Gastroesophageal sphincter (tissue), 4 donors: Measurements from ENCODE around the gene SRRD. TPM values are rescaled to one million over a fixed set of nuclear protein-coding genes. Genes with fewer than 3 reads are reported as not detected.
A peak's percentile ranks its signal among the peaks of the same experiment; 100 is the strongest.

Experiments
- ATAC-seq: fragments of 150-250 bp; one replicate; pipeline ENCODE4 v1.9.1; 2016; ENCODE audit warnings: mild to moderate bottlenecking, moderate library complexity
- H3K27ac ChIP-seq, 4 donors: fragments of 200-600 bp; sonication (generic) in 3 of 4; 1 replicate in 3 of 4; 2 replicates in 1 of 4; pipeline ENCODE4 v1.5.1; 2016 to 2019
- H3K27me3 ChIP-seq: fragments of 200-600 bp; sonication (generic); one replicate; pipeline ENCODE4 v1.5.1; 2019
- H3K36me3 ChIP-seq, 2 donors: fragments of 200-600 bp; sonication (generic); one replicate each; pipeline ENCODE4 v1.5.1; 2019; ENCODE audit warnings: control low read depth in 1 of 2
- H3K4me1 ChIP-seq, 3 donors: fragments of 200-600 bp; sonication (generic); 1 replicate in 2 of 3; 2 replicates in 1 of 3; pipeline ENCODE4 v1.5.1; 2016 to 2019; ENCODE audit warnings: control low read depth in 2 of 3
- H3K4me3 ChIP-seq, 2 donors: fragments of 200-600 bp; sonication (generic); one replicate each; pipeline ENCODE4 v1.5.1; 2019; ENCODE audit warnings: mild to moderate bottlenecking in 1 of 2, moderate library complexity in 1 of 2
- H3K9me3 ChIP-seq, 3 donors: fragments of 200-600 bp; sonication (generic); one replicate each; pipeline ENCODE4 v1.5.1; 2017 to 2019; ENCODE audit warnings: control low read depth in 2 of 3
- CTCF ChIP-seq, 4 experiments: fragments of 200-600 bp in 2 of 4; fragments of 450-650 bp in 2 of 4; sonication (generic) in 1 of 4; IDR thresholded peaks; one replicate each; pipeline ENCODE4 v1.5.1; 2017 to 2019; ENCODE audit warnings: antibody characterized with exemption in 4 of 4, mild to moderate bottlenecking in 2 of 4, moderate library complexity in 2 of 4
- EP300 ChIP-seq: sonication (generic); formaldehyde crosslinking; IDR thresholded peaks from one replicate; pipeline ENCODE4 v1.6.1; 2017; ENCODE audit warnings: antibody characterized with exemption, mild to moderate bottlenecking
- POLR2A ChIP-seq, 2 donors: fragments of 450-650 bp; IDR thresholded peaks; one replicate each; pipeline ENCODE4 v1.6.1; 2017; ENCODE audit warnings: antibody characterized with exemption in 2 of 2, mild to moderate bottlenecking in 2 of 2, moderate library complexity in 1 of 2
- POLR2AphosphoS5 ChIP-seq: sonication (generic); formaldehyde crosslinking; IDR thresholded peaks from one replicate; pipeline ENCODE4 v1.6.1; 2017; ENCODE audit warnings: antibody characterized with exemption
- WGBS, 2 donors: methylation state at CpG; one replicate each; pipeline ENCODE4 v1.1.5; 2018; ENCODE audit warnings: low coverage in 1 of 2; 5-methylcytosine and 5-hydroxymethylcytosine counted together
- total RNA-seq, 4 donors: library from RNA; depleted of rRNA; stranded (reverse); fragments of >200 nt; gene quantifications; one replicate each; pipeline ENCODE4 v1.1.0, GENCODE V29; 2016

The SRRD gene
- total RNA-seq, 4 donors from 2014 or later = 16.7 to 30.0 (median 23.5) TPM

GRCh38 chr22:26453812-26454500 is 29.7 kb upstream of the SRRD start:
- peaks cover 0 to 82% of the 10 kb centered on the region in 2 donors for H3K36me3 ChIP-seq
- ATAC-seq = no peak
- H3K4me3 ChIP-seq = no peak overlapping the region
- no peak for TF ChIP-seq POLR2A (IDR thresholded peaks at IDR 0.05)
- no peak for TF ChIP-seq POLR2AphosphoS5
- TF ChIP-seq EP300 = no peak
- no peak for TF ChIP-seq CTCF (IDR thresholded peaks at IDR 0.05)
- peaks cover 0 to under 1% (median 0%) of the 10 kb centered on the region in 3 donors for H3K4me1 ChIP-seq
- H3K9me3 ChIP-seq = no peaks in the 10 kb centered on the region
- H3K27ac ChIP-seq = no peak overlapping the region
- 83% methylated on average over 2 of the region's 5 CpGs; no CpG with 5 or more reads in 1 of the 2 donors for WGBS, 2 donors
- no peaks in the 10 kb centered on the region for H3K27me3 ChIP-seq

- peaks cover 0 to 90% of the 10 kb centered on the region in 2 donors for H3K36me3 ChIP-seq
- TF ChIP-seq POLR2AphosphoS5 (no peak), EP300 (no peak), POLR2A (IDR thresholded peaks at IDR 0.05) (no peak), CTCF (IDR thresholded peaks at IDR 0.05) (no peak)
- no peak overlapping the region for H3K4me3 ChIP-seq
- no peaks in the 10 kb centered on the region for H3K9me3 ChIP-seq
- peaks cover 0 to 5% (median 0%) of the 10 kb centered on the region in 3 donors for H3K4me1 ChIP-seq
- ATAC-seq = no peak
- H3K27me3 ChIP-seq = no peaks in the 10 kb centered on the region
- 96 to 100% methylated on average over 3 to 16 of the region's 26 CpGs for WGBS, 2 donors
- H3K27ac ChIP-seq = no peak overlapping the region
Measured at GRCh38 chr22:26457661-26458272, 25.9 kb upstream of the SRRD start.

DNA sequence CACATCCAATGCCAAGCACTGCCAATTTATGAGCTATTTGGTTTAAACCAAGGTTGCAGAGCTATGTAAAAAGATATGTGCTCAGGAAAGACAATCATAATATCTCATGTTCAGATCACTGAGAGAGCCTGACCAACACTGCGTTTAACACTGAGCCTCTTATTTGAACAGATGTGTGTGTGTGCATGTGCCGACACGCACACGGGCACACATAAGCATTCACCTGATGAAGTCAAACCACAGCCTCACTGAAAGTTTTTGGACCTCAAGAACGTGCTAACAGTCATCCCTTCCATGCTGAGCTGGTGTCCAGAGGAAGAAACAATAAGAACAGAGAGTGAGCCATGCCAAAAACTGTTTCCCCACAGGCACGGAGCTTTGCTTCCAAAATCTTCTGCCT is 23.5 kb upstream of the SRRD start:
- Histone ChIP-seq H3K27me3 (no peaks in the 10 kb centered on the region), H3K27ac (no peak overlapping the region), H3K36me3 (peaks cover 0 to 96% of the 10 kb centered on the region in 2 donors), H3K9me3 (no peaks in the 10 kb centered on the region), H3K4me1 (peaks cover 0 to 5% (median 0%) of the 10 kb centered on the region in 3 donors), H3K4me3 (no peak overlapping the region)
- no peak for TF ChIP-seq POLR2AphosphoS5
- no peak for TF ChIP-seq EP300
- TF ChIP-seq POLR2A (IDR thresholded peaks at IDR 0.05) = no peak
- TF ChIP-seq CTCF (IDR thresholded peaks at IDR 0.05) = no peak
- 64 to 83% methylated on average over 6 of the region's 6 CpGs for WGBS, 2 donors
- ATAC-seq = no peak

DNA sequence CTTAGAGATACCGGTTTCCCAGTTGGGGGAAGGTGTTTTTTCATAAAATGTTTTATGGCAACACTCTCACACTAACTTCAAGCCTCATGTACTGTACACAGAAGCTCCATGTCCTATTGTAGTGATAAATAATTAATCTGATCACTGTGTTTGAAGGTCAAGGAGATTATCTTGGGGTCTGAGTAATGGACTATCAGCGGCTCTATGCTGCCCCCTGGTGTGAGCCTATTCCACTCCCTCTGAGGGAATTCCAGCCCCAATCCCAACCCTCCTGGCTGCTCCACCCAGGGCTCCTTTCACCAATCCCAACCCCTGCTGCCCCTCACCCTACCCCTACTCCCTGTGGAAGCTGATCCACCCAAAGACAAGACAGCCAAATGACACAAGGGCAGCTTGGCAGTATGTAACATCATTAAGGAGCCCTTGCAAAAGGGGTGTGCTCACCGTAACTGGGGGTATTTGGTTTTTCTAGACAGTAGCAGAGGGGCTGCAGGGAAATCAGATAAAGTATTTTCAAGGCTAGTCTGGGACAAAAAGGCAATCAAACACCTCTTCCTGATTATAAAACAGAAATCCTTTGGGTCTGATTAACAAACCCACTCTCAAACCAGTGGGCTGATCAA is 22.4 kb upstream of the SRRD start:
- Histone ChIP-seq H3K4me1 (peaks cover 0 to 5% (median 0%) of the 10 kb centered on the region in 3 donors), H3K27me3 (no peaks in the 10 kb centered on the region), H3K27ac (no peak overlapping the region), H3K4me3 (no peak overlapping the region), H3K36me3 (peaks cover 0 to 98% of the 10 kb centered on the region in 2 donors), H3K9me3 (no peaks in the 10 kb centered on the region)
- WGBS, 2 donors = 25 to 33% methylated on average over 3 of the region's 3 CpGs
- peak; percentile 48 for ATAC-seq
- TF ChIP-seq EP300 (no peak), POLR2A (IDR thresholded peaks at IDR 0.05) (no peak), POLR2AphosphoS5 (no peak), CTCF (IDR thresholded peaks at IDR 0.05) (peak in 3 of 4 experiments; percentile 42 to 76 (median 62))
